Endothelial cell of umbilical vein (primary cell): ENCODE results near the gene HMCN1. TPM values are rescaled to one million over a fixed set of nuclear protein-coding genes. Genes with fewer than 3 reads are reported as not detected.

Experiments used
- BruUV-seq: library from RNA; stranded (reverse); fragments of 400-500 nt; replicated peaks from 2 replicates; lab custom pipeline; 2021; lab: Mats Ljungman, UMichigan
- CTCF ChIA-PET: fragments of 300-600, 350-600 bp; sonication (Branson Sonifier 250); formaldehyde crosslinking; loops from one replicate; lab custom pipeline; 2021; ENCODE audit warnings: antibody characterized with exemption, inconsistent platforms; lab: Charles Lee
- POLR2A ChIA-PET: fragments of 300-600, 350-600 bp; sonication (Branson Sonifier 250); formaldehyde crosslinking; loops from one replicate; lab custom pipeline; 2021; ENCODE audit warnings: antibody characterized with exemption, inconsistent platforms; lab: Charles Lee
- DNase-seq: peaks from one replicate; pipeline ENCODE4 v3.0.0-alpha.2; 2011; ENCODE audit warnings: low read depth, low spot score
- FAIRE-seq: peaks from 2 replicates; lab custom pipeline; 2011; peaks lifted over from hg19 to GRCh38; lab: Jason Lieb, UNC
- H2AFZ ChIP-seq: 2 replicates; pipeline ENCODE4 v1.6.0; 2012; ENCODE audit warnings: low read depth, low read length, control low read depth, inconsistent platforms
- H3K27ac ChIP-seq: 2 replicates; pipeline ENCODE4 v1.5.1; 2011; ENCODE audit warnings: low read depth, mild to moderate bottlenecking, control low read depth, low read length, moderate library complexity; ENCODE audit not compliant: insufficient read depth
- H3K27me3 ChIP-seq, 2 experiments: 2 replicates each; pipeline versions ENCODE4 v1.6.0 to v1.6.1; 2011; ENCODE audit warnings: low read length in 2 of 2, mixed read lengths in 1 of 2; ENCODE audit not compliant: control insufficient read depth in 2 of 2, insufficient read depth in 2 of 2
- H3K36me3 ChIP-seq, 2 experiments: 2 replicates in 1 of 2; 3 replicates in 1 of 2; pipeline ENCODE4 v1.5.1; 2011; ENCODE audit warnings: low read length in 2 of 2, mild to moderate bottlenecking in 1 of 2, moderate library complexity in 1 of 2; ENCODE audit not compliant: control insufficient read depth in 2 of 2, insufficient read depth in 2 of 2; ENCODE audit errors: extremely low read depth in 1 of 2
- H3K4me1 ChIP-seq: 3 replicates; pipeline ENCODE4 v1.5.1; 2011; ENCODE audit warnings: mild to moderate bottlenecking, low read length; ENCODE audit not compliant: control insufficient read depth, insufficient read depth; ENCODE audit errors: extremely low read depth
- H3K4me2 ChIP-seq: 2 replicates; pipeline ENCODE4 v1.6.1; 2011; ENCODE audit warnings: low read length, control low read depth, mixed read lengths; ENCODE audit not compliant: insufficient read depth
- H3K4me3 ChIP-seq, 3 experiments: fragments of 200-600 bp in 1 of 3; sonication (generic), shearing (Covaris generic) in 1 of 3; replicated peaks in 1 of 3; 2 replicates each; pipeline ENCODE4 v1.5.1; 2011 to 2016; ENCODE audit warnings: control low read depth in 3 of 3, low read length in 3 of 3, mild to moderate bottlenecking in 2 of 3, inconsistent platforms in 1 of 3, low read depth in 1 of 3, moderate library complexity in 1 of 3; ENCODE audit not compliant: insufficient read depth in 1 of 3
- H3K79me2 ChIP-seq: 2 replicates; pipeline ENCODE4 v1.6.0; 2012; ENCODE audit warnings: low read length, inconsistent platforms; ENCODE audit not compliant: control insufficient read depth, insufficient read depth
- H3K9ac ChIP-seq: replicated peaks from 2 replicates; pipeline ENCODE3; 2011; ENCODE audit warnings: low read length, control low read depth; ENCODE audit not compliant: insufficient read depth; ENCODE audit errors: extremely low read depth
- H3K9me1 ChIP-seq: replicated peaks from 3 replicates; pipeline ENCODE4 v1.6.0; 2011; ENCODE audit warnings: mild to moderate bottlenecking, low read length; ENCODE audit not compliant: control insufficient read depth, insufficient read depth; ENCODE audit errors: extremely low read depth
- H3K9me3 ChIP-seq: replicated peaks from 2 replicates; pipeline ENCODE4 v1.5.1; 2012; ENCODE audit warnings: low read length, inconsistent platforms; ENCODE audit not compliant: control insufficient read depth, insufficient read depth
- H4K20me1 ChIP-seq: replicated peaks from 2 replicates; pipeline ENCODE3; 2011; ENCODE audit warnings: mild to moderate bottlenecking, low read length; ENCODE audit not compliant: control insufficient read depth, insufficient read depth; ENCODE audit errors: extremely low read depth
- EZH2 ChIP-seq: IDR thresholded peaks from 2 replicates; pipeline ENCODE4 v1.6.1; 2012; ENCODE audit warnings: borderline replicate concordance, low read depth, mild to moderate bottlenecking, moderate library complexity, low read length, inconsistent platforms; ENCODE audit not compliant: severe bottlenecking
- FOS ChIP-seq: IDR thresholded peaks from 2 replicates; pipeline ENCODE4 v1.6.1; 2011; ENCODE audit warnings: mild to moderate bottlenecking, low read length, moderate library complexity, borderline replicate concordance; ENCODE audit not compliant: insufficient read depth
- GATA2 ChIP-seq: IDR thresholded peaks from 2 replicates; pipeline ENCODE4 v1.7.0; 2011; ENCODE audit warnings: low read depth, mild to moderate bottlenecking, moderate library complexity, mixed read lengths, low read length; ENCODE audit not compliant: insufficient read length, insufficient read depth
- JUN ChIP-seq: IDR thresholded peaks from 2 replicates; pipeline ENCODE4 v1.6.1; 2011; ENCODE audit warnings: borderline replicate concordance, low read depth; ENCODE audit not compliant: insufficient read length, insufficient read depth
- MYC ChIP-seq: IDR thresholded peaks from one replicate; pipeline ENCODE4 v1.6.1; 2011; ENCODE audit warnings: mild to moderate bottlenecking, low read depth, low read length
- POLR2A ChIP-seq: IDR thresholded peaks from 2 replicates; pipeline ENCODE4 v1.6.1; 2012; ENCODE audit warnings: low read depth, mild to moderate bottlenecking, control low read depth, low read length
- POLR2AphosphoS5 ChIP-seq: IDR thresholded peaks from 2 replicates; pipeline ENCODE4 v1.6.1; 2012; ENCODE audit warnings: low read depth, mild to moderate bottlenecking, control low read depth, low read length, moderate library complexity; ENCODE audit not compliant: insufficient read depth
- dilution Hi-C: fragments of 300-500 bp; cut with MboI; formaldehyde crosslinking; loops from one replicate; pipeline ENCODE4 v1.15.0; 2019; ENCODE audit warnings: low sequenced_read_pairs; ENCODE audit not compliant: extremely low pct_ligation_motif_present
- intact Hi-C: fragments of 100-400 bp; cut with micrococcal nuclease; formaldehyde crosslinking; loops from one replicate; pipeline ENCODE4 v1.10.0; 2022
- polyA plus RNA-seq, 4 experiments: library from polyadenylated mRNA; depleted of rRNA in 3 of 4; stranded (reverse) in 3 of 4; unstranded in 1 of 4; fragments of >200 nt; gene quantifications; 2 replicates each; pipeline versions ENCODE4 v1.2.1 to v1.2.3, GENCODE V29; 2011 to 2012; ENCODE audit warnings: missing spikeins in 1 of 4
- total RNA-seq: library from RNA; stranded (reverse); gene quantifications from 2 replicates; pipeline ENCODE4 v1.2.3, GENCODE V29; 2021
- TF ChIP-seq, protein P1 (sequence below), 2 donors: IDR thresholded peaks; 1 replicate in 1 of 2; 2 replicates in 1 of 2; pipeline ENCODE4 v1.5.1; 2011; ENCODE audit warnings: low read length in 2 of 2, mild to moderate bottlenecking in 2 of 2, moderate library complexity in 2 of 2, control low read depth in 1 of 2, inconsistent platforms in 1 of 2, low read depth in 1 of 2; ENCODE audit not compliant: insufficient read depth in 1 of 2; ENCODE audit errors: extremely low read depth in 1 of 2
- TF ChIP-seq, protein P2 (sequence below): IDR thresholded peaks from 2 replicates; pipeline ENCODE4 v1.6.1; 2011; ENCODE audit not compliant: insufficient read depth, insufficient read length

The HMCN1 gene
- total and polyA plus RNA-seq, 2 donors (not counting 3 experiments of a cell fraction or from before 2014, with no cell fraction given): 10.3 to 16.0 TPM

DNA sequence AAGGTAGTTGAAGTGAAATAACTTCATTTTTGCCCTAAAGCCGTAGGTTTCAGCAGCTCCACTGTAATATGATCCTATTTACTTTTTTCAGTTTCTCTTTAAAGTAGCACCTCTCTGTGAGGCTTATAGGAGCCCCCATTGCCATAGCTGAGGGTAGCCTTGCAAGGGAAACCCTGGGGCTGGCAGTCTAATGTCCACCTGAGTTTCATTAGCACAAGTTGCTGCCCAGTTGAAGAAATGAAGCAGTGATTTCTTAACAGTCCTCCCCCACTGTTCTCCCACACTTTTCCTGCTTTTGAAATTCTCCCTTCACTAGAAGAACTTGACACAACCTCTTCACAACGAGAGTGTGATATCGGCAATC lies 1.5 kb downstream of the HMCN1 start:
- ChIA-PET CTCF (interaction anchor here (3.9 kb wide), 1 partner anchor 16 kb away, joined by 62 read pairs; no protein-coding TSS in a partner anchor), POLR2A (no interaction called here)
- H3K4me3 ChIP-seq: peak overlapping the region; percentile 52 to 80 (median 74)
- H3K27ac ChIP-seq: no peak overlapping the region
- no peaks in the 10 kb centered on the region for H3K79me2 ChIP-seq
- no peak for FAIRE-seq
- H3K4me2 ChIP-seq: peak overlapping the region; percentile 83
- BruUV-seq: no TSS peak
- H3K9ac ChIP-seq: peak overlapping the region; percentile 21
- H3K27me3 ChIP-seq: no peaks in the 10 kb centered on the region
- peak overlapping the region; percentile 93 for H2AFZ ChIP-seq
- peaks cover 19% of the 10 kb centered on the region for H3K4me1 ChIP-seq
- TF ChIP-seq EZH2 (no peak), POLR2AphosphoS5 (no peak), MYC (no peak), POLR2A (no peak), JUN (no peak), FOS (no peak), GATA2 (no peak)
- TF ChIP-seq, protein P1, sequence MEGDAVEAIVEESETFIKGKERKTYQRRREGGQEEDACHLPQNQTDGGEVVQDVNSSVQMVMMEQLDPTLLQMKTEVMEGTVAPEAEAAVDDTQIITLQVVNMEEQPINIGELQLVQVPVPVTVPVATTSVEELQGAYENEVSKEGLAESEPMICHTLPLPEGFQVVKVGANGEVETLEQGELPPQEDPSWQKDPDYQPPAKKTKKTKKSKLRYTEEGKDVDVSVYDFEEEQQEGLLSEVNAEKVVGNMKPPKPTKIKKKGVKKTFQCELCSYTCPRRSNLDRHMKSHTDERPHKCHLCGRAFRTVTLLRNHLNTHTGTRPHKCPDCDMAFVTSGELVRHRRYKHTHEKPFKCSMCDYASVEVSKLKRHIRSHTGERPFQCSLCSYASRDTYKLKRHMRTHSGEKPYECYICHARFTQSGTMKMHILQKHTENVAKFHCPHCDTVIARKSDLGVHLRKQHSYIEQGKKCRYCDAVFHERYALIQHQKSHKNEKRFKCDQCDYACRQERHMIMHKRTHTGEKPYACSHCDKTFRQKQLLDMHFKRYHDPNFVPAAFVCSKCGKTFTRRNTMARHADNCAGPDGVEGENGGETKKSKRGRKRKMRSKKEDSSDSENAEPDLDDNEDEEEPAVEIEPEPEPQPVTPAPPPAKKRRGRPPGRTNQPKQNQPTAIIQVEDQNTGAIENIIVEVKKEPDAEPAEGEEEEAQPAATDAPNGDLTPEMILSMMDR (IDR thresholded peaks at IDR 0.05; ENCODE audit: extremely low read depth in 1 of 2, insufficient read depth in 1 of 2, low read depth in 1 of 2, low read length in 2 of 2): no peak
- TF ChIP-seq, protein P2, sequence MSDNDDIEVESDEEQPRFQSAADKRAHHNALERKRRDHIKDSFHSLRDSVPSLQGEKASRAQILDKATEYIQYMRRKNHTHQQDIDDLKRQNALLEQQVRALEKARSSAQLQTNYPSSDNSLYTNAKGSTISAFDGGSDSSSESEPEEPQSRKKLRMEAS: no peak
- H3K9me1 ChIP-seq: peaks cover 3% of the 10 kb centered on the region
- peak; percentile 67 for DNase-seq
- dilution Hi-C loops (no loop called here), intact Hi-C loops (no loop called here)
- no peaks in the 10 kb centered on the region for H4K20me1 ChIP-seq
- no peaks in the 10 kb centered on the region for H3K9me3 ChIP-seq
- no peaks in the 10 kb centered on the region for H3K36me3 ChIP-seq
